Left renal cortex interstitium (tissue), 4 donors: ENCODE measurements around the gene PRG2. TPM values are rescaled to one million over a fixed set of nuclear protein-coding genes. Genes with fewer than 3 reads are reported as not detected.
"Not testable (repeated sequence)": the region's sequence is repeated elsewhere in the genome, so short reads cannot be mapped to it uniquely, and the experiment has no call there.

Experiments
- DNase-seq, 4 donors: peaks; one replicate each; pipeline ENCODE4 v3.0.0-alpha.2; 2013; ENCODE audit warnings: low read depth in 4 of 4, low spot score in 2 of 4, missing footprints in 1 of 4
- polyA plus RNA-seq, 4 donors: library from polyadenylated mRNA; unstranded; fragments of 120-200 nt; gene quantifications; one replicate each; pipeline ENCODE4 v1.2.1, GENCODE V29; 2013; ENCODE audit not compliant: insufficient read length in 4 of 4

PRG2 gene
- polyA plus RNA-seq, 4 donors, result 0.22 to 3.1 (median 1.1) TPM

DNA sequence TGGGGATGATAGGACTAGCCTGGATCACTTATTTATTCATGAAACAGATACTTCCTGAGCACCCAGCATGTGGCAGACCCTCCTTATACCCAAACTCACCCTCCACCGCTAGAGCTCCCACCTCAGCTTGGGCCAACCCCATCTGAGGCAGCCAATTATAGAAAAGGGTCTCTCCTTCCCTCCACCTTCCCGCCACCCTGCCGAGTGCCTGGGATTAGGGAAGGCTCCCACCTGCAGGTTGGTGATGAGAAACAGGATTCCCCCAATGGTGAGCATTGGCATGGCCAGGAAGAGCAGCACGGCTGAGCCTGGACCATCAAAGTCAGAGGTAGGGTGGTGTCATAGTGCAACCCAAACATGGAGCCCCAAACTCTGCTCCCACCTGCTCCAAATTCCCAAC, 30.6 kb upstream of the PRG2 start:
- DNase-seq, result no peak

- DNase-seq, result no peak
Measured at GRCh38 chr11:57419146-57419545, 28.7 kb upstream of the PRG2 start.

DNA sequence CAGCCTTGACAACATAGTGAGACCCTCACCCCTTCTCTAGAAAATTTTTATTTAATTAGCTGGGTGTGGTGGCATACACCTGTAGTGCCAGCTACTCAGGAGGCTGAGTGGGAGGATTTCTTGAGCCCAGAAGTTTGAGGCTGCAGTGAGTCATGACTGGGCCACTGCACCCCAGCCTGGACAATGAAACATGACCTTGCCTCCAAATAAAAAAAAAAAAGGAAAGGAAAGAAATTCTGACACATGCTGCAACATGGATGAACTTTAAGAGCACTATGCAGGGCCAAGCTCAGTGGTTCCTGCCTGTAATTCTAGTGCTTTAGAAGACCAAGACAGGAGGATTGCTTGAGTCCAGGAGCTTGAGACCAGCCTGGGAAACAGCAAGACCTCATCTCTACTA, 27.7 kb upstream of the PRG2 start:
- DNase-seq, result no peak

- no peak for DNase-seq
Measured at GRCh38 chr11:57417056-57417455, 26.6 kb upstream of the PRG2 start.

DNA sequence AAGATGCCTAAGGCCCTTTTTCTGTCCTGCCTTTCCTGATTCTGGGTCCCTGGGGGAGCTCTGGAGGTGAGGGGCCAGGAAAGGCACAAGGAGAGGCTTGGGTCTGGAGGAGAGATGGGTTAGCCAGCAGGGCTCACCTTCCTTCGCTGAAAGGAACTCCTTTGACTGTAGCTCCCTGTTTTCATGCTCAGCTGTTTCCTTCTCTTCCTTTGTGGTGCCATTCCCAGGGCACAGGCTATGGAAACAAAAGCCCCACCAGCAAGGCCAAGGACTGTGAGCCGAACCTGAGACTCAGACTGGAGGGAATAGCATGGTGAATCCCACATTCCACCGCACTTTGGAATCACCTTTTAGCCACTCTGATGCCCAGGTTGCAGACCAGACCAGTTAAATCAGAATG, 26.0 kb upstream of the PRG2 start:
- DNase-seq, result no peak

DNA sequence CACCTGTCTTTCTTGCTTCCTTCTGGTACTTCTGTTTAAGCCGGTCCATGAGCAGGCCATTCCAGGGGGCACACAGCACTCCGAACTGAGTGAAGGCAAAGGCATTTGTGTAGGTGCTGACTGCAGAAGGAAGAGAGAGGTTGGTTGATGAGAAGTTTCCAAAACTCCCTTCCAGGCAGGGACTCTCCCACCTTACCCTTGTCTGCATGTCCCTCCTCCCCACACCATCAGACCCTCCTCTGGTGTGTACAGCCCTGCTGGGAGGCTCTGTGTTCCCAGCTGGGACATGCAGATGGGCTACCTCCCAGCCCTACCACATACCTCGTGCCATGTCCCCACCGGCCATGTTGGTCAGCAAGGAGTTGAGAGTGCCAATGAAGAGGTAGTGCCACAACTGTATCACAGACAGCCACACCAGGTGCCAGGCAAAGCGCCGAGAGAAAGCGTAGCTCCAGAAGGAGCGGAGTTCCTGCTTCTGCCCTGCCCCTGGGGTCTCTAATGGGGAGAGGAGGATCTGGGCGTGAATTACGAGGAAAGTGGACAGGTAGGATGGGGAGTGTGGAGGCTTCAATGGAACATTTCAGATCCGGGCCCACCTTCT, 24.3 kb upstream of the PRG2 start:
- DNase-seq, result no peak

GRCh38 chr11:57413681-57414080, 23.2 kb upstream of the PRG2 start:
- no peak for DNase-seq

DNA sequence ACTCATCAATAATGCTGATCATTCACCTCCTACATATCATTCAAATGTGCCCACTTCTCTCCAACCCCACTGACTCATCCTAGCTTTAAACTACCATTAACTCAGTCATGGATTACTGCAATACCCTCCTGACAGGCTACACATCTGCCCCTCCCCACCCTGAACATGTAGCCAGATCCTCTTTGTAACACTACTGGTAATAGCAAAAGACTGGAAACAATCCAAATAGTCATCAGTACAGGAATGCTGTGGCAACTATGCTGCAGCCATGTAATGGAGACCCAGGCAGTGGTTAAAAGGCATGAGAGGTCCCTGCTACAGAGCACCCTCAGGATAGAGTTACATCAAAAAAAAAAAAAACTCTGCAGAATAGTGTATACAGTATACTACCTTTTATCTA, 19.8 kb upstream of the PRG2 start:
- DNase-seq, result no peak

DNA sequence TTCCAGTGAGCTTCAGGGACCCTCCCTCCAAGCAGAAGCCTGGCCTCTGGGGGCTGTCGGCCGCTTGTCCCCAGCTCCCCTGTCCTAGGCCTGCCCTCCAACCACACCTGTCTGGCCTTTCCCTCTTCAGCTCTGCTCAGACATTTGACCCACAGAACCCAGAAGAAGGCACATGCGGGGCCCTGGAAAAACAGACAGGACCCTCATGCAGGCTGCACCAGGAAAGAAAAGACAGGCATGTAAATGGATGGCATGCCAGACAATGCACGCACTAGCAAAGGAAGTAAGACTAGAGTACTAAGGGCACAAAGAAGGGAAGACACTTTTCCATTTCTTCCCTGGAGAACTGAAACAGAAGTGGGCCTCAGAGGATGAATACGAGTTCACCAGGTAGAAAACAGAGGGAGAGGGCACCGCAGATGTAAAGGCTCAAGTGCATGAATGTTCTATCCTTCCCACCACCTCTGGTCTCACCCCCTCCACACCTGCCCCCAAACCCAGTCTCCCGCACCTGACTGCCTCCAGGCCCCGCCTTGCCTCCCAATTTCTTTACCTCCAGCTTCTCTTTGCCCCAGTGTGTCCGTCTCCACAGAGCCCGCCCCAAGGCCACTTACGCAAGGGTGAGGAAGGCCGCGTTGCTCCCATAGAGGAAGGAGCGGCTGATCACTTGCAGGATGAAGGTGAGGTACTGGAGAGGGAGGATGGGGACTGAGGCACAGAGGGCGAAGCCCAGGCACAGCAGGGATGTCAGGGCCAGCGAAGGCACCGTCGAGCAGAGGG, 19.1 kb upstream of the PRG2 start:
- no peak for DNase-seq

- no peak for DNase-seq
Measured at GRCh38 chr11:57408771-57409170, 18.3 kb upstream of the PRG2 start.

DNA sequence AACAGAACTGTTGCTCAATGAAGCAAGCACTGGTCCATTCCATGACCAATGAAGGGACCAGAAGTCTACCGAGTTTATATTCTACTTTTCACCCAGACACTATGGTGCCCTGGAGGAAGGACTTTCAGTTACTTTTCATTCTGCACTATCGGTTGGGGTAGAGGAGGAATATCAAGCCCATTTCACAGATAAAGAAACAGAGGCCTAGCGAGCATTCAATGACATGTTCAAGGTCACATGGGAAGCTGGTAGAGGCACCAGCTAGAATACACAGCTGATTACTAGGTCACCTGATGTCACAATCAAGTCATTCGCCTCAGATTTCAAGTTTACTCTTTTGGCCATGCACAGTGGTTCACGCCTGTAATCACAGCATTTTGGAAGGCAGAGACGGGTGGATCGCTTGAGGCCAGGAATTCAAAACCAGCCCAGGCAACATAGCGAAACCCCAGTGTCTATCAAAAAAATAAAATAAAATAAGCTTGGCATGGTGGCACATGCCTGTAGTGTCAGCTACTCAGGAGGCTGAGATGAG, 17.6 kb upstream of the PRG2 start:
- no peak for DNase-seq

DNA sequence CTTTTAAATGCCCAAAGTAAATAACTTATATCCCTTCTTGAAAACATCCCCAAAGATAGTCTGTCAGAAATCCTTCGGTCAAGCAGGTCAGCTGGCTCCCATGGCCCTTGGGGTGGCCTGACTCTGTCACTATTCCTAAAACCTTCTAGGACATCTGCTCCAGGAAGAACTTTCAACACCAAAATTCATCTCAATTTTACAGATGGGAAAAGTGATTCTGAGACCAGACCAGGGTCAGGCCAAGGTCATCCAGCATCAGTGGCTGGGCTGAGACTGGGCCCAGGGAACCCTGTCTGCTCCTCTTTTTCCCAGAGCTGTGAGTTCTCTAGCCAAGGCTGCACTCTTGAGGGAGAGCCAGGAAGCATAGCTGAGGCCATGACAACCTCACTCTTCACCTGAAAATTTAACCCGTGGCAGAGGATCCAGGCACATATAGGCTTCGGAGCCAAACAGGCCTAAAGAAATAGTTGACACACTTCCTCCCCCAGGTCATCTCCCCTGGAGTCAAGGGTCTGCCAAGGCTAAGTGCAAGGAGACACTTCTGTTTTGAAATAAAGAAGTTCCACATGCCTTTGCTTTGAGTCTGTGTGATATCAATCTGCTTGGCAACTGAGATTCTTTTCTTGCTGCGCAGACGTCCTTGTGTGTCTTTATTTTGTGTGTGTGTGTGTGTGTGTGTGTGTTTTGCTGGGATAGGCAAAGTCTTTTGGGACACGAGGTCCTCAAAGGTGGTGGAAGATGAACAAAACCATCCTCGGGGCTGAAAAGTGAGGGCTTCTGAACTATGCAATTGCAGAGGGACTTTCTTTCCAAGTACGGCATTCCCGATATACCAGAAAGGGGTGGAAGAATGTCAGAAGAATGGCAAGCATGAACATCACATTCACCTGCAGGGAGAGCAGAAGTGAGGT, 16.8 kb upstream of the PRG2 start:
- DNase-seq, result no peak

DNA sequence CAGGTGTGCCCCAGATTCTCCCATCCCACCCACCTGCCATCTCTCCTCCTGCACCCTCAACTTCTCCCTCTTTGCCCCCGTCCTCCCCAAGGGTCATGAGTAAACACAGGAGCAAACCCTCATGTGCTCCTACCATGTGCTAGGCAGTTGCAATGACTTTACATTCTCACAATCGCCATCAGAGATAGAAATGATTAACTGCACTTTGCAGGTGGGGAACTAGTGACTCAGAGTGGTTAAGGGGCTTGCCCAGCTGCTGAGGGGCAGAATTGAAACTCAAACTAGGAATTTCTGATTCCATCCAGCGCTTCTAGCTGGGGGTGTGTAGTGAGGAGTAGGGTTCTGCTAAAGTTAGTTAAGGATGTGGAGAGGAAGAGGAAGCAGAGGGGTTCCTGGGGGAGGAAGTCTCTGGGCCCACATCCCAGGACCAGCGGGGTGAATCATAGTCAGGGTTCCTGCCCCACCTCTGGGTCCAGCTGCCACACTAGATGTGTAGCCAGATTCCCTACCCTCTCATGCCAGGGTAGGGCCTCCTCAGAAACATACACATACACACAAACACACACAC, 16.0 kb upstream of the PRG2 start:
- no peak for DNase-seq

GRCh38 chr11:57405271-57405860, 14.9 kb upstream of the PRG2 start:
- DNase-seq, result no peak

GRCh38 chr11:57403802-57404147, 13.3 kb upstream of the PRG2 start:
- no peak for DNase-seq

DNA sequence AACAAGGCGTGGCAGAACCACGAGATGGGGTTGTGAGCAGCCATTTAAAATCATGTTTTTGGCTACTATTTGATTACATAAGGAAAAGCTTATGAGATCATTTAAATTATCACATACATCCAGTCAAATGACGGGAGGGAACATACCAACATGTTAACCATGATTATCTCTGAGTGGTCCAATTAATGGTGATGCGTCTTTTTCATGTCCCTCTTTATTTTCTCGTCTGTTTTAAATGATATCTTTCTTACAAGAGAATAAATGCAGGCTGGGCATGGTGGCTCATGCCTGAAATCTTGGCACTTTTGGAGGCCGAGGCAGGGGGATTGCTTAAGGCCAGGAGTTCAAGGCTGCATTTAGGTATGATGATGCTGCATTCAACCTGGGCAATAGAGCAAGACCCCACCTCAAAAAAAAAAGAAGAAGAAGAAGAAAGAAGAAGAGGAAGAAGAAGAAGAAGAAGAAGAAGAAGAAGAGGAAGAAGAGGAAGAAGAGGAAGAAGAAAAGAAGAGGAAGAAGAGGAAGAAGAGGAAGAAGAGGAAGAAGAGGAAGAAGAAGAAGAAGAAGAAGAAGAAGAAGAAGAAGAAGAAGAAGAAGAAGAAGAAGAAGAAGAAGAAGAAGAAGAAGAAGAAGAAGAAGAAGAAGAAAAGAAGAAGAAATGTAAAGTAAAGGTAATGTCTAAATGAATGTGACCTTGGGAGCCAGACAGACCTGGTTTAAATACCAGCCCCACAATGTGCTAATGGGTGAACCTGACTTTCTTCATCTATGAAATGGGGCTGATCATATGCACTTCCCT, 12.8 kb upstream of the PRG2 start:
- not testable (repeated sequence) for DNase-seq

- no peak for DNase-seq
Measured at GRCh38 chr11:57402188-57403002, 11.9 kb upstream of the PRG2 start.

- DNase-seq, result no peak
Measured at GRCh38 chr11:57399972-57400578, 9.6 kb upstream of the PRG2 start.

DNA sequence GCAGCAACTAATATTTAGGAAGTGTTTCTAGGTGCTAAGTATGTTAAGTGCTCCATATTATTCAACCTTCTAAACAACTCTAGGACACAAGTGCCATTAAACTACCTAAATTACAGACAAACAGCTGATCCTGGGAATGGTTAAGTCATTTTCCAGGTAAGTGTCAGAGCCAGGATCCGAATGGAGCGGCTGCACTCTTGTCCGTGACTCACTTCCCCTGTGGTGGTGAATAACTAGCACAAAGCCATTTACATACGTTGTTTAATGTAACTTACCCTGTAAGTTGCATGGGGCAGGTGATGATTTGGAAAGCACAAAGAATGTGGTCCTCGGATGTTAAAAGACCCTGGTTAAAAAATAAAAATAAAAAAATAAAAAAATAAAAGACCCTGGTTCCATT, 8.8 kb upstream of the PRG2 start:
- no peak for DNase-seq
